Stimulated activated CD8-positive, alpha-beta memory T cell treated with anti-CD3 and anti-CD28 coated beads, Interleukin-7, amount 100 ng/mL, for 48 hours (primary cell): ENCODE measurements around the gene CPD.

Source experiments
- DNase-seq, 2 donors: peaks; one replicate each; pipeline ENCODE4 v3.0.0-alpha.2; 2020; ENCODE audit warnings: low read depth in 1 of 2; ENCODE audit errors: extremely low read depth in 1 of 2

CPD gene

DNA sequence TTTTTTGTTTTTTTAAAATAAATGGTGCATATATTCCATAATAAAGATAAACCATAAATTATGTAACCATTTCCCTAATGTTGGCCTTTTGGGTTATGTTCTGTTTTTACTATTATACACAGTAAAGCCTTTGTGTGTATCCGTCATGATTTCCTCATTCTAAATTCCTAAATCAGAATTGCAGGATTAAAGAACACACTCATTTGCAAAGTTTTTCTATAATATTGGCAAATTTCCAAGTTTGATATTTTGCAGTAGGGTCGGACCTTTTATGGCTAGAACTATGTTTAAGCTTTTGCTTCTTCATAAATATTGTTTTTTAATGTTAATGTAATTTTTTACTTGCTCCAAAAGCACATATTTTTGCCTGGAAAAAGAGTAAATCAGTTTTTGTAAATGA lies 115.1 kb downstream of the CPD start:
- no peak for DNase-seq

DNA sequence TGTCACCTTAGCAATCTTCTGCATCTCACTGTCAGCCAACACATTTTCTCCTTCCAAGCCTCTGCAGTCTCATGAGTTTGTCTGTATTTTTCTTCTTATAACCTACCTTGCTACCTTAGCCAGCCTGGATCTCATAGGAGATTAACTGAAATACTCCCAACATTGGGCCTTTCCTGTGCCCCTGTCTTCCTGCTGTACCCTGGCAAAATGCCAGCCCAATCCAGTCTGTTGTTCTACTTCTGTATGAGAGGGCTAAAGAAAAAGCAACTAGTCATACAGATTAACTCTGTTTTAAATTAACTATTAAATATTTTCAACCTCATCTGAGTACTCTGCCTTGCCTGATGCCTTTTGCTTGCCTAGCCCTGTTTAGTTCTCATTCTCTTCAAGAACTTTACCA lies 116.9 kb downstream of the CPD start:
- DNase-seq = no peak

DNA sequence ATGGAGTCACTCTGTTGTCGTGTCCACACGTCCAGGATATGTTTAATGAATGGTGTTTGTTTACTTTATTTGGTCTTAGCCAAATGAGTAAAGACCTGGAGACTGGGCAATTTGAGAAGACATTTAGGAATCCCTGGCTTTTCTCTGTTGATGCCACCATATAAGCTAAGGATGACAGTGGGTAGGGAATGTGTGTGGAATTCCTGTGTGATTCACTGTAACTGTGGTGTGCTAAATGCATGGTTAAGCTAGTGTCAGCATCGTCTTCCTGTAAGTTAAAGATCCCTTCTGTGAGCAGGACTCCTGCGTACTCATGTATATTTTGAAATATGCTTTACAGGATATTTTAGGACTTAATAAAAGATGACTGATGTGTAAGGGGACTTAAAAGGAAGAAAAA lies 124.8 kb downstream of the CPD start:
- DNase-seq = no peak

DNA sequence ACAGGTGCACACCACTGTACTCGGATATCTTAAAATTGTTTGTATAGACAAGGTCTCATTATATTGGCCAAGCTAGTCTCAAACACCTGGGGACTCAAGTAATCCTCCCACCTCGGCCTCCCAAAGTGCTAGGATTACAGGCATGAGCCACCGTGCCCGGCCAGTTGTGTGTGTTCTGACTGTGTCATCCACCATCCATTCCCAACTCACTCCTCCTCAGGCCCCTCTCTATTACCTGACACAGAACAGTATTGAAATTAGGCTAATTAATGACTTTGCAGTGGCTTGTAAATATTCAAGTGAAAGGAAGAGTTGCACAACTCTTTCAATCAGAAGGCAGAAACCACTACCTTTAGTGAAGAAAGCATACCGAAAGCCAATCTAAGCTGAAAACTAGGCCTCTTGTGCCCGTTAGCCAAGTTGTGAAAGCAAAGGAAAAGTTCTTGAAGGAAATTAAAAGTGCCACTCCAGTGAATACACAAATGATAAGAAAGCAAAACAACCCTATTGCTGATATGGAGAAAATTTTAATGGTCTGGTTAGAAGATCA lies 127.2 kb downstream of the CPD start:
- DNase-seq = no peak

DNA sequence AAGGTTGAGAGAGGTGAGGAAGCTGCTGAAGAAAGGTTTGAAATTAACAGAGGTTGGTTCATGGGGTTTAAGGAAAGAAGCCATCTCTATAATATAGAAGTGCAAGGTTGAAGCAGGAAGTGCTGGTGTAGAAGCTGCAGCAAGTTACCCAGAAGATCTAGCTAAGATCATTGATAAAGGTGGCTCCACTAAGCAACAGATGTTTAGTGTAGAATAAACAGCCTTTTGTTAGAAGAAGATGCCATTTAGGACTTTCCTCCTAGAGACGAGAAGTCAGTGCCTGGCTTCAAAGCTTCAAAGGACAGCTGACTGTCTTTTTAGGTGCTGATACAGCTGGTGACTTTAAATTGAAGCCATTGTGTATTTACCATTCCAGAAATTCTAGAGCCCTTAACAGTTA lies 127.8 kb downstream of the CPD start:
- DNase-seq = no peak

DNA sequence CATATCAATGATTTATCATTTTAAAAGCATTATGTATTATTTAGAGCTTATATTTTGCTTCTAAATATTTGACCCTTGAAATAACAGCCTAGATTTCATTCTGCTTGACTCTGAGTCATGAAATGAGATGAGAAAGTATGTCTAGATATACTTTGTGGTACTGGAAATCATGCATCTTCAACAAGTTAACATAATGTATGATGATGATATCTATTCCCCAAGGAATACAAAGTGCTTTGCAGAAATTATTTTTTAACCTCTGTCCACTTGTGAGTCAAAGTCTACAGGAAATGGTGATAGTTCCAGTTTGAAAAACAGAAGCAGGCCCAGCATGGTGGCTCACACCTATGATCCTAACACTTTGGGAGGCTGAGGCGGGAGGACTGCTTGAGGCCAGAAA lies 134.6 kb downstream of the CPD start:
- no peak for DNase-seq

DNA sequence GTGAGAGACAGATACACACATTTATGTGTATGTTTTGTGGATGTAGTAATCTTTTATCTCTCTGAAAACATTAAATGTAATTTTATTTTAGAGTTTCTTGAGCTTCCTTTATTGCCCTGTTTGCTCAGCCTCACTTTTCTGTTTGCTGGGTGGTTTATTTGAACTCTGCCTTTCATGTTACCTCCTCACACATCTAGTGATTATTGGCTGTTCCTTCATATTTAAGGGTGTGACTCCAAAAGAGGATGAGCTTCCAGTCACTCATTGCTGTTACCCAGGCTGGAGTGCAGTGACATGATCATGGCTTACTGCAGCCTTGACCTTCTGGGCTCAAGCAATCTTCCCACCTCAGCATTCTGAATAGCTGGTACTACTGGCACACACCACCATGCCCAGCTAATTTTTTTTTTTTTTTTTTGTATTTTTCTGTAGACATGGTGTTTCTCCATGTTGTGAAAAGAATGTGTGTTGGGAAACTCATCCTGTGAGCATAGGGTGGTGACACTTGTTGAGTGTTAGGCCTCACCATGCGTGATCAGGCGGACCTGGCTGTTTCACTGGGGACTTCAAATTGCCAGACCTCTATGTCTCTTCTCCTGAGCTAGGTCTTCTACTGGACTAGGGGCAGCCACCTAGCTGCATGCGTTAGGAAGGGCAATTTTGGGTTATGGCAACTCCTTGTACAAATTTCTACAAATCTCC lies 136.3 kb downstream of the CPD start:
- DNase-seq = no peak

DNA sequence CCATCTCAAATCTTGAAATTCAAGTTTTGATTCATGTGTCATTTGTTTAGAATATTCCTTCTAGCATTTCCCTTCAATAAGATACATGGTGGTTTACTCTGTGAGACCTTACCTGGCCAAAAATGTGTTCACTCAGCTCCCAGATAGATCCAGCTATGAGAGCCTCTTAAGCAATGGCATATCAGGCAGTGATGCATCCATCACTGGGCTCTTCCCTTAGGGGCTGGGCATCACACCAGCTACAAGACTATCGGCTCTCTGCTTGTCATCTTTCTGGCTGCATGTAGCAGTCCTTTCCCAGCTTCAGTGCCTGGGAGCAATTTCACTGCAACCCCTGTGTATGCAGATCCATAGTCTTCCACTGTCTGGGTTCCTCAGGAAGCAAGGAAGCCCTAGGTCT lies 139.1 kb downstream of the CPD start:
- DNase-seq = no peak

DNA sequence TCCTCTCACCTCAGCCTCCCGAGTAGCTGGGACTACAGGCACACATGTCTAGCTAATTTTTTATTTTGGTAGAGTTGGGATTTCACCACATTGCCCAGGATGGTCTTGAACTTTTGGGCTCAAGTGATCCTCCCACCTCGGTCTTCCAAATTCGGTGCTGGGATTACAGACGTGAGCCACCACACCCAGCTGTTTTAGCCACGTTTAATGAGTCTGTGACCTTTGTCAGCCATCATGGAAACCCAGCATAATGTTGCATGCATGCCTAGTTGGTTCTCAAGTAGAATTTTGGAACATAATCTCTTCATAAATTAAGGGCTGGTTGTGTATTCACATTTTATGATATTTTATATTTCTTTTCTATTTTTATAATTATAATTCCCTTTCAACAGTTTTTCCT lies 140.4 kb downstream of the CPD start:
- DNase-seq = no peak
